GM06990 (cell line): ENCODE data around the gene CPEB2.

Experiments
- DNase-seq: peaks from one replicate; pipeline ENCODE4 v3.0.0-alpha.2; 2011; ENCODE audit not compliant: insufficient read length; ENCODE audit errors: extremely low read depth
- H3K27me3 ChIP-seq: replicated peaks from 2 replicates; pipeline ENCODE4 v1.6.0; 2011; ENCODE audit warnings: low read length; ENCODE audit not compliant: control insufficient read depth, insufficient read depth
- H3K36me3 ChIP-seq: 2 replicates; pipeline ENCODE4 v1.5.1; 2011; ENCODE audit warnings: low read length; ENCODE audit not compliant: control insufficient read depth, insufficient read depth
- H3K4me3 ChIP-seq: replicated peaks from 2 replicates; pipeline ENCODE4 v1.5.1; 2011; ENCODE audit warnings: low read depth, mild to moderate bottlenecking, control low read depth, low read length
- TF ChIP-seq, protein P1 (sequence below): IDR thresholded peaks from 2 replicates; pipeline ENCODE4 v1.5.1; 2011; ENCODE audit warnings: low read length, control low read depth, mild to moderate bottlenecking, inconsistent platforms; ENCODE audit not compliant: insufficient read depth, poor library complexity, severe bottlenecking

CPEB2 gene

DNA sequence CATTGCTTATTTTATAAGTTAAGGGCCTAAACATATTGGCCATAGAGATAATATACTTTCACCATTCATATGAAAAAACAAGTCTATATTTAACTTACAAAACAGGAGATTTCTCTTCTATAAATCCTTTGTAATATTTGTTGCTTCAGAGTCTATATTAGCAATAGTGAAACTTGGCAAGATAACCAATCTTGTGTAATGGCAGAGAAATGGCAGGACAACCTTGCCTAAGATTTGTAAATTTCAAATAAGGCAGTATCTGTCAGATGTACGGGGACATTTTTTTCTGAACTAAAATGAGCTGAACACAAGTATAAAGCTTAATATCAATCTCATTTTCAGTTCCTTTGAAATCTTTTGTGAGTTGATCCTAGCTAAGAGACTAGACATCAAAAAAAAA lies 17.8 kb upstream of the CPEB2 start:
- Histone ChIP-seq H3K36me3 (no peaks in the 10 kb centered on the region), H3K27me3 (no peaks in the 10 kb centered on the region), H3K4me3 (no peak overlapping the region)
- no peak for DNase-seq
- TF ChIP-seq, protein P1, sequence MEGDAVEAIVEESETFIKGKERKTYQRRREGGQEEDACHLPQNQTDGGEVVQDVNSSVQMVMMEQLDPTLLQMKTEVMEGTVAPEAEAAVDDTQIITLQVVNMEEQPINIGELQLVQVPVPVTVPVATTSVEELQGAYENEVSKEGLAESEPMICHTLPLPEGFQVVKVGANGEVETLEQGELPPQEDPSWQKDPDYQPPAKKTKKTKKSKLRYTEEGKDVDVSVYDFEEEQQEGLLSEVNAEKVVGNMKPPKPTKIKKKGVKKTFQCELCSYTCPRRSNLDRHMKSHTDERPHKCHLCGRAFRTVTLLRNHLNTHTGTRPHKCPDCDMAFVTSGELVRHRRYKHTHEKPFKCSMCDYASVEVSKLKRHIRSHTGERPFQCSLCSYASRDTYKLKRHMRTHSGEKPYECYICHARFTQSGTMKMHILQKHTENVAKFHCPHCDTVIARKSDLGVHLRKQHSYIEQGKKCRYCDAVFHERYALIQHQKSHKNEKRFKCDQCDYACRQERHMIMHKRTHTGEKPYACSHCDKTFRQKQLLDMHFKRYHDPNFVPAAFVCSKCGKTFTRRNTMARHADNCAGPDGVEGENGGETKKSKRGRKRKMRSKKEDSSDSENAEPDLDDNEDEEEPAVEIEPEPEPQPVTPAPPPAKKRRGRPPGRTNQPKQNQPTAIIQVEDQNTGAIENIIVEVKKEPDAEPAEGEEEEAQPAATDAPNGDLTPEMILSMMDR, result no peak

- H3K27me3 ChIP-seq, result no peaks in the 10 kb centered on the region
- no peaks in the 10 kb centered on the region for H3K36me3 ChIP-seq
- H3K4me3 ChIP-seq, result no peak overlapping the region
- TF ChIP-seq, protein P1, result no peak
- no peak for DNase-seq
These were observed 17.1 kb upstream of the CPEB2 start for GRCh38 chr4:14985161-14985560.

DNA sequence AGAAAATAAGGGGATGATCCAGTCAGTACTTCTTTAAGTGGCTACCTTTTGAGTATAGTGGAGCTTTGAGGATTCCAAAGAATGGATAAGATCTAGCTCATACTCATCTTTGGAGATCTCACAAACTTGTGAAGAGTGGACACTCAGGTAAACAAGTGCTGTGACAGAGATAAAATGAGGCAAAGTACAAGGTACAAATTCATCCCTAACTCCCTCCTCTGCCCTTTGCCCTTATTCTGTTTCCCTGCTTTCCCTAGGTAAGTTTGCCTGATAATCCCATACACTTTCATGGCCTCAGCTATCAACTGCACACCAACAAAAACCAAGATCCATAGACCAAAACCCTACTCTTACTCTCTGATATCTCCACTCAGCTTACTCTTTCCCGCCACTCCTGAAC lies 16.4 kb upstream of the CPEB2 start:
- no peak overlapping the region for H3K4me3 ChIP-seq
- TF ChIP-seq, protein P1, result no peak
- no peaks in the 10 kb centered on the region for H3K27me3 ChIP-seq
- no peak for DNase-seq
- H3K36me3 ChIP-seq, result no peaks in the 10 kb centered on the region

DNA sequence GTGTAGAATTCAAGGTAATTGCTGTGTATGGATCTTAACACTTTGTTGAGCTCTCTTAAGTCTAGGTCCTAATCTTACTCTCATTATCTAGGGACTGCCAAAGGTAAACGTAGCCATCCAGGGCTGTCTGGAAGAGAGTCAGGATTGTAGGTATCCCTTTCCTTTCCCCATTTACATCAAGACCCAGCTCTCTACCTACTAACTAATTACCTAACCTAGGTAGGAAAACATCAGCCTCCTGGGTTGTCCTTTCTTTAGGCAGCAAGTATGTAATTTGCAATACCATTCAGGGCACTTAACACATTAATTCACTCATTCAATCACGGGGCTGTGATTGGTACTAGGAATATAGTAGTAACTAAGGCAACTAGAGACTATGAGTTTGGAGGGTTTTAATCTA lies 15.2 kb upstream of the CPEB2 start:
- Histone ChIP-seq H3K27me3 (no peaks in the 10 kb centered on the region), H3K36me3 (no peaks in the 10 kb centered on the region), H3K4me3 (no peak overlapping the region)
- no peak for DNase-seq
- TF ChIP-seq, protein P1, result no peak

DNA sequence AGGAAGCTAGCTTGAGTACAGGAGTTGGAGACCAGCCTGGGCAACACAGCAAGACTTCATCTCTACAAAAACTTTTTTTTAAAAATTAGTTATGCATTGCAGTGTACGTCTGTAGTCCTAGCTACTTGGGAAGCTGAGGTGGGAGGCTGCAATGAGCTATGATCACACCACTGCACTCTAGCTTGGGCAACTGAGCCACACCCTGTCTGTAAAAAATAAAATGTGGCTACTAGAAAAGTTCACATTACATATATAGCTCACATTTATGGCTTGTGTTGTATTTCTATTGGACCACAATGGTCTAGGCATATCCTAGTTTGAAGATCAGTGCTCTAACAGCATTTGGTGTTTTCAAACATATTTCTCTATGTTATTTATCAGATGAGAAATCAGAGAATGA lies 11.8 kb upstream of the CPEB2 start:
- no peak for DNase-seq
- no peaks in the 10 kb centered on the region for H3K27me3 ChIP-seq
- TF ChIP-seq, protein P1, result no peak
- no peak overlapping the region for H3K4me3 ChIP-seq
- no peaks in the 10 kb centered on the region for H3K36me3 ChIP-seq

GRCh38 chr4:14994242-14994641 lies 8.0 kb upstream of the CPEB2 start:
- no peak for DNase-seq
- Histone ChIP-seq H3K4me3 (no peak overlapping the region), H3K36me3 (no peaks in the 10 kb centered on the region), H3K27me3 (no peaks in the 10 kb centered on the region)
- TF ChIP-seq, protein P1, result no peak
